HG02884 (cell line): Measurements from ENCODE around the gene OTULIN.

Experiments used
- ATAC-seq: cut with Tn5 transposase; IDR thresholded peaks from one replicate; pipeline ENCODE4 v1.9.1; 2021; ENCODE audit warnings: mild to moderate bottlenecking, moderate library complexity; ENCODE audit not compliant: unreplicated experiment

OTULIN gene

GRCh38 chr5:14739981-14740380 lies 75.5 kb downstream of the OTULIN start:
- ATAC-seq, result no peak

GRCh38 chr5:14741131-14741530 lies 76.6 kb downstream of the OTULIN start:
- ATAC-seq, result no peak

- ATAC-seq, result no peak
These were observed 77.4 kb downstream of the OTULIN start for GRCh38 chr5:14741801-14742440.

- no peak for ATAC-seq
These were observed 78.0 kb downstream of the OTULIN start for GRCh38 chr5:14742498-14742897.

GRCh38 chr5:14743601-14744295 lies 79.2 kb downstream of the OTULIN start:
- ATAC-seq, result peak; percentile 22

GRCh38 chr5:14744296-14745187 lies 80.0 kb downstream of the OTULIN start:
- ATAC-seq, result peak; percentile 51

- ATAC-seq, result no peak
These were observed 80.7 kb downstream of the OTULIN start for GRCh38 chr5:14745188-14745563.

GRCh38 chr5:14745753-14746152 lies 81.2 kb downstream of the OTULIN start:
- no peak for ATAC-seq

GRCh38 chr5:14748180-14748900 lies 83.8 kb downstream of the OTULIN start:
- ATAC-seq, result no peak
